Lung (tissue), 12 donors: Measurements from ENCODE around the gene WNT8A. TPM values are rescaled to one million over a fixed set of nuclear protein-coding genes. Genes with fewer than 3 reads are reported as not detected.
"Not testable (repeated sequence)": the region's sequence is repeated elsewhere in the genome, so short reads cannot be mapped to it uniquely, and the experiment has no call there.

ENCODE experiments used
- ATAC-seq: fragments of 200-7000 bp; cut with Tn5 transposase; one replicate; pipeline ENCODE4 v1.9.1; 2020; ENCODE audit warnings: moderate number of reproducible peaks; ENCODE audit not compliant: insufficient read depth, low FRiP score
- DNase-seq, 3 donors: peaks; one replicate each; pipeline ENCODE4 v3.0.0-alpha.2; 2013 to 2017
- H3K27ac ChIP-seq, 2 donors: one replicate each; pipeline ENCODE4 v1.5.1; 2013; ENCODE audit warnings: mild to moderate bottlenecking in 2 of 2, moderate library complexity in 2 of 2, control low read depth in 1 of 2, inconsistent platforms in 1 of 2, low read depth in 1 of 2, low read length in 1 of 2
- H3K27me3 ChIP-seq, 3 donors: one replicate each; pipeline ENCODE4 v1.5.1; 2013; ENCODE audit warnings: low read length in 2 of 3; ENCODE audit not compliant: control insufficient read depth in 3 of 3, insufficient read depth in 3 of 3
- H3K36me3 ChIP-seq, 4 donors: one replicate each; pipeline ENCODE4 v1.5.1; 2013; ENCODE audit warnings: low read length in 4 of 4, mild to moderate bottlenecking in 1 of 4, moderate library complexity in 1 of 4; ENCODE audit not compliant: control insufficient read depth in 4 of 4, insufficient read depth in 4 of 4
- H3K4me1 ChIP-seq, 5 donors: one replicate each; pipeline ENCODE4 v1.5.1; 2013; ENCODE audit warnings: low read length in 5 of 5, mild to moderate bottlenecking in 2 of 5, moderate library complexity in 1 of 5; ENCODE audit not compliant: control insufficient read depth in 5 of 5, insufficient read depth in 5 of 5
- H3K4me3 ChIP-seq: one replicate; pipeline ENCODE4 v1.5.1; 2013; ENCODE audit warnings: mild to moderate bottlenecking, control low read depth, moderate library complexity
- H3K9ac ChIP-seq, 2 donors: one replicate each; pipeline ENCODE4 v1.5.1; 2013; ENCODE audit warnings: low read length in 2 of 2, control low read depth in 1 of 2; ENCODE audit not compliant: insufficient read depth in 1 of 2
- H3K9me3 ChIP-seq, 4 donors: one replicate each; pipeline ENCODE4 v1.5.1; 2013; ENCODE audit warnings: low read length in 3 of 4, mild to moderate bottlenecking in 1 of 4, moderate library complexity in 1 of 4; ENCODE audit not compliant: control insufficient read depth in 4 of 4, insufficient read depth in 3 of 4
- CTCF ChIP-seq: IDR thresholded peaks from 2 replicates; pipeline ENCODE4 v1.5.1; 2012; ENCODE audit warnings: mild to moderate bottlenecking; ENCODE audit errors: control extremely low read depth, extremely low read depth
- WGBS, 2 donors: extraction: QIAGEN DNeasy Blood & Tissue Kit; methylation state at CpG; one replicate each; pipeline ENCODE4 v1.1.7; 2013; 5-methylcytosine and 5-hydroxymethylcytosine counted together
- polyA plus RNA-seq, 2 donors: library from polyadenylated mRNA; stranded (reverse); fragments of 200-250 nt; gene quantifications; one replicate each; pipeline ENCODE4 v1.2.1, GENCODE V29; 2013
- total RNA-seq, 2 donors: library from RNA; depleted of rRNA in 1 of 2; stranded (reverse); fragments of >200 nt in 1 of 2; gene quantifications; one replicate each; pipeline ENCODE4 v1.2.1, GENCODE V29; 2014 to 2021
- donor health status: control.
- donor health status: control.
- donor health status: Bipolar disorder and iron deficiency.
- donor health status: healthy.
- donor health status: DM: yes; HTN: yes; CAD: no.

WNT8A gene
- total and polyA plus RNA-seq, 4 donors, result not detected

- H3K36me3 ChIP-seq, result no peaks in the 10 kb centered on the region
- 78 to 90% methylated on average over 1 of the region's 1 CpG for WGBS, 2 donors
- no peak for DNase-seq
- H3K9ac ChIP-seq, result no peak overlapping the region
- no peak for TF ChIP-seq CTCF
- ATAC-seq, result no peak
- no peak overlapping the region for H3K4me3 ChIP-seq
- H3K27ac ChIP-seq, result no peak overlapping the region
- no peaks in the 10 kb centered on the region for H3K9me3 ChIP-seq
- H3K4me1 ChIP-seq, result peaks cover 0 to 10% (median 4%) of the 10 kb centered on the region in 5 donors
- no peaks in the 10 kb centered on the region for H3K27me3 ChIP-seq
These were observed 45.8 kb upstream of the WNT8A start for GRCh38 chr5:138037907-138038633.

GRCh38 chr5:138038826-138039225, 45.0 kb upstream of the WNT8A start:
- Histone ChIP-seq H3K36me3 (no peaks in the 10 kb centered on the region), H3K27me3 (no peaks in the 10 kb centered on the region), H3K9ac (no peak overlapping the region), H3K27ac (no peak overlapping the region), H3K4me3 (no peak overlapping the region), H3K4me1 (peaks cover 0 to 7% (median 0%) of the 10 kb centered on the region in 5 donors), H3K9me3 (no peaks in the 10 kb centered on the region)
- no peak for DNase-seq
- ATAC-seq, result no peak
- TF ChIP-seq CTCF, result no peak
- 87 to 96% methylated on average over 1 of the region's 1 CpG for WGBS, 2 donors

GRCh38 chr5:138045283-138045682, 38.5 kb upstream of the WNT8A start:
- not testable (repeated sequence) for H3K9me3 ChIP-seq, H3K36me3 ChIP-seq, H3K27ac ChIP-seq, H3K4me3 ChIP-seq, H3K27me3 ChIP-seq, H3K9ac ChIP-seq, ATAC-seq, DNase-seq, H3K4me1 ChIP-seq
- 97 to 100% methylated on average over 3 of the region's 3 CpGs for WGBS, 2 donors

GRCh38 chr5:138051441-138052296, 32.2 kb upstream of the WNT8A start:
- ATAC-seq, result no peak
- H3K4me1 ChIP-seq, result no peaks in the 10 kb centered on the region
- no peak overlapping the region for H3K9ac ChIP-seq
- TF ChIP-seq CTCF, result no peak
- no peak overlapping the region for H3K4me3 ChIP-seq
- WGBS, 2 donors, result 63 to 84% methylated on average over 9 of the region's 9 CpGs
- H3K27ac ChIP-seq, result peak overlapping the region in 1 of 2 donors; percentile 81
- no peaks in the 10 kb centered on the region for H3K27me3 ChIP-seq
- no peak for DNase-seq
- H3K9me3 ChIP-seq, result no peaks in the 10 kb centered on the region
- H3K36me3 ChIP-seq, result no peaks in the 10 kb centered on the region

- not testable (repeated sequence) for H3K27me3 ChIP-seq, H3K36me3 ChIP-seq, H3K4me3 ChIP-seq, H3K27ac ChIP-seq, H3K9ac ChIP-seq, ATAC-seq, DNase-seq, H3K4me1 ChIP-seq, H3K9me3 ChIP-seq
- WGBS, 2 donors, result 93 to 100% methylated on average over 1 of the region's 1 CpG
These were observed 31.1 kb upstream of the WNT8A start for GRCh38 chr5:138052718-138053117.
